ENCODE measurements around the gene PDCL2. TPM values are rescaled to one million over a fixed set of nuclear protein-coding genes. Genes with fewer than 3 reads are reported as not detected.
"Not testable (repeated sequence)": the region's sequence is repeated elsewhere in the genome, so short reads cannot be mapped to it uniquely, and the experiment has no call there.

Gene PDCL2
- total RNA-seq, 1 experiment from 2014 or later = not detected

GRCh38 chr4:55611358-55612059 lies 19.5 kb upstream of the PDCL2 start:
- no peak overlapping the region for H3K4me3 ChIP-seq (ENCODE audit: insufficient read depth, low read depth, low read length)
- H3K36me3 ChIP-seq (replicated peaks; ENCODE audit: control insufficient read depth, insufficient read depth, low read length) = no peaks in the 10 kb centered on the region
- H3K27me3 ChIP-seq (ENCODE audit: control insufficient read depth, insufficient read depth, low read length) = no peaks in the 10 kb centered on the region
- no peak for DNase-seq

DNA sequence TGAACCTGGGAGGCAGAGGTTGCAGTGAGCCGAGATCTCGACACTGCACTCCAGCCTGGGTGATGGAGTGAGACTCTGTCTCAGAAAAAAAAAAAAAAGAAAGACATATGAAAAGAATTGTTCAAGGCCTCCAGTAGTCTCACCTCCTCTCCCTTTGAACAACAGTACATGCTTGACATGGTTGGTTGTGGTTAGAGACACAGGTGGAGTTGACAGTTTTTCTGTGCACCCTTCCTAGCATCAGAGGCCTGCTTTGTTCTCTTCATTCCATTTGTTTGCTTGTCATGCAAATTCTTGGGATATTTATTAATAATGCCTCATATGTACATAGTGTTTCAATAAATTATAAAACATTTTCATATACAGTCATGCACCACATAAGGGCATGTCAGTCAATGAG lies 18.3 kb upstream of the PDCL2 start:
- Histone ChIP-seq H3K4me3 (ENCODE audit: insufficient read depth, low read depth, low read length) (no peak overlapping the region), H3K27me3 (ENCODE audit: control insufficient read depth, insufficient read depth, low read length) (no peaks in the 10 kb centered on the region), H3K36me3 (replicated peaks; ENCODE audit: control insufficient read depth, insufficient read depth, low read length) (no peaks in the 10 kb centered on the region)
- no peak for DNase-seq

GRCh38 chr4:55609393-55609866 lies 17.4 kb upstream of the PDCL2 start:
- no peaks in the 10 kb centered on the region for H3K27me3 ChIP-seq (ENCODE audit: control insufficient read depth, insufficient read depth, low read length)
- DNase-seq = no peak
- H3K4me3 ChIP-seq (ENCODE audit: insufficient read depth, low read depth, low read length) = no peak overlapping the region
- no peaks in the 10 kb centered on the region for H3K36me3 ChIP-seq (replicated peaks; ENCODE audit: control insufficient read depth, insufficient read depth, low read length)

DNA sequence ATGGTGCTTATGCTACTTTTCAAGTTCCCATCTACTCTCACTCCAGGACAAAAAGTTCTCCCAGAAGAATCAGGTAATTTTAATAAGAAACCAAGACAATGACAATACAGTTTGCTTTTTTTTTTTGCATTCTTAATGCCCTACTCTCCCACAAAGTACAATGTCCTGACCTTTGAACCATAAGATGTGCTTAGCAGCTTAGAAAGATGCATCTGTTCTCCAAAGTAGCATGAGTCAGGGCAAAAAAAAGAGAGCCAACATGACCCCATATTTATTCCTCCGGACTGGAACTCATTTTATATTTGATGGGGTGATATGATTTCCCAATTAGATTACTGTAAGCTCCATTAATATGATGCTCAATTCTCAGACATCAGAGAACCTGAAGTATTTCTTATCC lies 16.5 kb upstream of the PDCL2 start:
- H3K36me3 ChIP-seq (replicated peaks; ENCODE audit: control insufficient read depth, insufficient read depth, low read length) = no peaks in the 10 kb centered on the region
- DNase-seq = no peak

DNA sequence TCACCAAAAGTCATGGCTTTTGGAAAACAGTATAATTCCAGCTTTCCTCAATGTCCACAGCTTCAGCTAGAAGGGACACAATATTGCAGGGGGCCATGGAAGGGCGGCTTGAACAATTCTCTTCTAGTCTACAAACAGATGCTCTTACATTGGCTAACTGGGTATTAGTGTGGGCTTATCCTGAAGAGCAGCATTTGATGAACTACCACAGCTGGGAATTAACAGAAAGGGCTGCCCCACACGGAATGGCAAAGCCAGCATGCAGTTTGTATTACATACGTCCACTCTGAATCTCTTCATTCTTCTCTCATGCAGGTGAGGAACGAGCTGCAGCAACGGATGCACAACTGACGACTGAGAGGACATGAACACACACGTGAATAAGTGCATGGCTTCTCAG lies 13.0 kb upstream of the PDCL2 start:
- Histone ChIP-seq H3K4me3 (ENCODE audit: insufficient read depth, low read depth, low read length) (no peak overlapping the region), H3K36me3 (replicated peaks; ENCODE audit: control insufficient read depth, insufficient read depth, low read length) (no peaks in the 10 kb centered on the region)

More for the DNA sequence above, 16.5 kb upstream of the PDCL2 start:
- Histone ChIP-seq H3K4me3 (ENCODE audit: insufficient read depth, low read depth, low read length) (no peak overlapping the region), H3K27me3 (ENCODE audit: control insufficient read depth, insufficient read depth, low read length) (no peaks in the 10 kb centered on the region)

GRCh38 chr4:55600640-55601039 lies 8.6 kb upstream of the PDCL2 start:
- no peak for DNase-seq
- no peak overlapping the region for H3K4me3 ChIP-seq (ENCODE audit: insufficient read depth, low read depth, low read length)
- no peaks in the 10 kb centered on the region for H3K36me3 ChIP-seq (replicated peaks; ENCODE audit: control insufficient read depth, insufficient read depth, low read length)

More for the DNA sequence above, 13.0 kb upstream of the PDCL2 start:
- H3K27me3 ChIP-seq (ENCODE audit: control insufficient read depth, insufficient read depth, low read length) = no peaks in the 10 kb centered on the region
- DNase-seq = no peak

GRCh38 chr4:55598641-55599040 lies 6.6 kb upstream of the PDCL2 start:
- no peaks in the 10 kb centered on the region for H3K27me3 ChIP-seq (ENCODE audit: control insufficient read depth, insufficient read depth, low read length)

More at GRCh38 chr4:55600640-55601039, 8.6 kb upstream of the PDCL2 start:
- no peaks in the 10 kb centered on the region for H3K27me3 ChIP-seq (ENCODE audit: control insufficient read depth, insufficient read depth, low read length)

DNA sequence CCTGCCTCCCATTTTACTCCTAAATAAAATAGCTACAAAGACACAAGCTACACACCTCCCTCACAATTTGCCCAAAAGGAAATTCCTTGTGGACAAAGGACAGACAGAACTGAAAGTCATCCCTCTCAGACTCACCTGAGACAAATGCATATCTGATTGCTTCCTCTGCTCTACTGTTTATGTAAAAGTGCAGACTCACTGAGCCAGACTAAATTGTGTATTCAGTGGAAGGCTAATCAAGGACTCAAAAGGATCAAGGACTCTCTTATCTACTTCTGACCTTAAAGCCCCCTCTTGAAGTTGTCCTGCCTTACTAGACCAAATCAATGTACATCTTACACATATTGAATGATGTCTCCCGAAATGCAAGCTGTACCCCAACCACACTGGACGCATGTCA lies 3.9 kb downstream of the PDCL2 start:
- no peak for DNase-seq
- H3K4me3 ChIP-seq (ENCODE audit: insufficient read depth, low read depth, low read length) = no peak overlapping the region
- no peaks in the 10 kb centered on the region for H3K27me3 ChIP-seq (ENCODE audit: control insufficient read depth, insufficient read depth, low read length)
- H3K36me3 ChIP-seq (replicated peaks; ENCODE audit: control insufficient read depth, insufficient read depth, low read length) = no peaks in the 10 kb centered on the region

More at GRCh38 chr4:55598641-55599040, 6.6 kb upstream of the PDCL2 start:
- Histone ChIP-seq H3K4me3 (ENCODE audit: insufficient read depth, low read depth, low read length) (no peak overlapping the region), H3K36me3 (replicated peaks; ENCODE audit: control insufficient read depth, insufficient read depth, low read length) (no peaks in the 10 kb centered on the region)
- no peak for DNase-seq

- not testable (repeated sequence) for H3K27me3 ChIP-seq (ENCODE audit: control insufficient read depth, insufficient read depth, low read length)
These were observed 9.3 kb downstream of the PDCL2 start for GRCh38 chr4:55582773-55583172.

GRCh38 chr4:55578341-55579010 lies 13.6 kb downstream of the PDCL2 start:
- no peak for DNase-seq
- no peak overlapping the region for H3K4me3 ChIP-seq (ENCODE audit: insufficient read depth, low read depth, low read length)

More at GRCh38 chr4:55582773-55583172, 9.3 kb downstream of the PDCL2 start:
- H3K36me3 ChIP-seq (replicated peaks; ENCODE audit: control insufficient read depth, insufficient read depth, low read length); DNase-seq; H3K4me3 ChIP-seq (ENCODE audit: insufficient read depth, low read depth, low read length): not testable (repeated sequence)

DNA sequence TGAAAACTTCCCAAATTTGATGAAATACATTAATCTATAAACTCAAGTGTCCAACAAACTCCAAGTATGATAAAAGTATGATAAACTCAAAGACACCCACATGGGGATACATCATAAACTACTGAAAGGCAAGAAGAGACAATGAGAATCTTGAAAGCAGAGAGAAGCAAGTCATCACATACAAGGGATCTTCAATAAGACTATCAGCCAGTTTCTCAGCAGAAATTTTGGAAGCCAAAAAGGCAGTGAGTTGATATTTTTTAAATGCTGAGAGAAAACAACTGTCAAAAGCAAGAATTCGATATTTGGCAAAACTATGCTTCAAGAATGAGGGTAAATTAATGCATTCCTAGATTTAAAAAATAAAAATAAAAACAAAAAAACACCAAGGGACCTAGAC lies 16.5 kb downstream of the PDCL2 start:
- Histone ChIP-seq H3K27me3 (ENCODE audit: control insufficient read depth, insufficient read depth, low read length) (no peaks in the 10 kb centered on the region), H3K4me3 (ENCODE audit: insufficient read depth, low read depth, low read length) (no peak overlapping the region), H3K36me3 (replicated peaks; ENCODE audit: control insufficient read depth, insufficient read depth, low read length) (no peaks in the 10 kb centered on the region)
- DNase-seq = no peak

More at GRCh38 chr4:55578341-55579010, 13.6 kb downstream of the PDCL2 start:
- Histone ChIP-seq H3K36me3 (replicated peaks; ENCODE audit: control insufficient read depth, insufficient read depth, low read length) (no peaks in the 10 kb centered on the region), H3K27me3 (ENCODE audit: control insufficient read depth, insufficient read depth, low read length) (no peaks in the 10 kb centered on the region)

DNA sequence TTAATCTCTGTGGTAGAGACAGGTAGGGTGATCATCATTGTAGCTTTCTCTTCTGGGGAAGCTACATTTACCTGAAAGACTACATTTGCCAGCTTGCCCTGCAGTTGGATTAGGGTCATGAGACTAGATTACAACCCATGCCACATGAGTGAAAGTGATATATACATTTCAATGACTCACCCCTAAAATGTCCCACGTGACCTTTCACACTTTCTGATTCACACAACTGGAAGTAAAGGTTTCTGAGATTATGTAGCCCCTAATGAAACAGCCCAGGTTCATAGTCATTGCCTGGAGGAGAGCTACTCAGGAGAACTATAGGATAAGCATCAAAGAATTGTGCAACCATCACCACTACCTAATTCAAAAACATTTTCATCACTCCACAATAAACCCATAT lies 17.8 kb downstream of the PDCL2 start:
- no peak for DNase-seq
- Histone ChIP-seq H3K27me3 (ENCODE audit: control insufficient read depth, insufficient read depth, low read length) (no peaks in the 10 kb centered on the region), H3K36me3 (replicated peaks; ENCODE audit: control insufficient read depth, insufficient read depth, low read length) (no peaks in the 10 kb centered on the region), H3K4me3 (ENCODE audit: insufficient read depth, low read depth, low read length) (no peak overlapping the region)

DNA sequence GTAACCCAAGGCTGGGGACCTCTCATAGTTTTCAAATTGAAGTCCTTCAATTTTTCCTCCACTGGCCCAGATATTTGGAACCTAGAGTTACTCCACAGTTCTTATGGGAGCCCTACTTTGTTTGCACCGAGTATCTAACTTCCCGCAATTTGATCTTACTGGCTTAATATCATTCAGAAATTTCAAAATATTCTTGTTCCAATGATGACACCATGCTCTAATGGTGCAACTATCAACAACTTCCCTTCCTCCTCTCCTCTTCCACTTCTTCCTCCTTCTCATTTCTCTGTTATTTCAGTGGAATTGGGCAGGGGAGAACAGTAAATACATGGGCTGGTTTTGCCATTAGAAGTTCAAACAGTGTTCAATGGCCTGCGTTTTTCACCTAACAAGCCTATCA lies 20.2 kb downstream of the PDCL2 start:
- Histone ChIP-seq H3K4me3 (ENCODE audit: insufficient read depth, low read depth, low read length) (no peak overlapping the region), H3K36me3 (replicated peaks; ENCODE audit: control insufficient read depth, insufficient read depth, low read length) (no peaks in the 10 kb centered on the region), H3K27me3 (ENCODE audit: control insufficient read depth, insufficient read depth, low read length) (no peaks in the 10 kb centered on the region)
- DNase-seq = no peak

DNA sequence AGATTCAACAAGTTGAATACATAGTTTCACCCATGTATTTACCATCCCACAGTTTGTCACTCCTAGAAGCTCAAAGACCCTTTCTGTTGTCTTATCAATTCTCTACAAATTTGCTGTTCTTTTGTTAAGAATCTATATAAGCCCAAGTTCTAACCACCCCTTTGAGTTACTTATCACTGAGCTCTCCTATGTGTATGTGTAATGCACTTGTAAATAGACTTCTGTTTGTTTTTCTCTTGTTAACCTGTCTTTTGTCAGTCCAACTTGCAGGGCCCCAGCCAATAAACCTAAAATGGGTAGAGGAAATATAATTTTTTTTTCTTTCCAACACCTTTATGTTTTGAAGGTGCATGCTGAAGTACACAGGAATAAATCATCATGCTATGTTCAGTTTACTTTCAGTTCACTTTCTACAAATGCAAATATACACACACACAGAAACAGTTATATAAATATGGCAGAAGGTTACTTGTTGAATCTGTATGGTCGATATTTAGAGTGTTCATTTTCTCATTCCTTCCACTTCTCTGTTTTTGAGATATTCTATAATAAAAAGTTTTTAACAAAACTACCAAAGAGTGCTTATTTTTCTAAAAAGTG lies 23.0 kb downstream of the PDCL2 start:
- Histone ChIP-seq H3K36me3 (replicated peaks; ENCODE audit: control insufficient read depth, insufficient read depth, low read length) (no peaks in the 10 kb centered on the region), H3K27me3 (ENCODE audit: control insufficient read depth, insufficient read depth, low read length) (no peaks in the 10 kb centered on the region), H3K4me3 (ENCODE audit: insufficient read depth, low read depth, low read length) (no peak overlapping the region)
- no peak for DNase-seq

- Histone ChIP-seq H3K4me3 (ENCODE audit: insufficient read depth, low read depth, low read length) (no peak overlapping the region), H3K27me3 (ENCODE audit: control insufficient read depth, insufficient read depth, low read length) (no peaks in the 10 kb centered on the region), H3K36me3 (replicated peaks; ENCODE audit: control insufficient read depth, insufficient read depth, low read length) (no peaks in the 10 kb centered on the region)
- DNase-seq = no peak
These were observed 30.2 kb downstream of the PDCL2 start for GRCh38 chr4:55561889-55562288.
